NCI-H128 (cell line): ENCODE measurements around the gene NOD1.
"Not testable (repeated sequence)": the region's sequence is repeated elsewhere in the genome, so short reads cannot be mapped to it uniquely, and the experiment has no call there.

Experiments
- DNase-seq: peaks from one replicate; lab custom pipeline; 2025; ENCODE audit not compliant: unreplicated experiment; lab: John Stamatoyannopoulos, UW

NOD1 gene

GRCh38 chr7:30504301-30505173 is 26.0 kb upstream of the NOD1 start, which contains the start of gene GGCT:
GGCT (minus strand) TSS chr7:30504829; CDS start chr7:30504709, 120 bp downstream.
- peak; percentile 95 for DNase-seq

- no peak for DNase-seq
Observed at GRCh38 chr7:30503274-30504212, 25.0 kb upstream of the NOD1 start.

GRCh38 chr7:30502470-30503251 is 24.1 kb upstream of the NOD1 start:
- DNase-seq, result no peak

- no peak for DNase-seq
Observed at GRCh38 chr7:30501264-30501663, 22.7 kb upstream of the NOD1 start.

- no peak for DNase-seq
Observed at GRCh38 chr7:30493228-30493627, 14.6 kb upstream of the NOD1 start.

GRCh38 chr7:30491417-30491816 is 12.8 kb upstream of the NOD1 start:
- DNase-seq, result no peak

- DNase-seq, result no peak
Observed at GRCh38 chr7:30487371-30487770, 8.8 kb upstream of the NOD1 start.

GRCh38 chr7:30485667-30486066 is 7.1 kb upstream of the NOD1 start:
- no peak for DNase-seq

- DNase-seq, result not testable (repeated sequence)
Observed at GRCh38 chr7:30481416-30481815, 2.8 kb upstream of the NOD1 start.

GRCh38 chr7:30479202-30480120 is 877 bp upstream of the NOD1 start:
- DNase-seq, result no peak

- peak; percentile 34 for DNase-seq
Observed at GRCh38 chr7:30476459-30477145, 2.0 kb downstream of the NOD1 start.

GRCh38 chr7:30475580-30475979 is 3.0 kb downstream of the NOD1 start:
- no peak for DNase-seq

GRCh38 chr7:30474893-30475292 is 3.7 kb downstream of the NOD1 start:
- DNase-seq, result no peak

- DNase-seq, result no peak
Observed at GRCh38 chr7:30474485-30474884, 4.1 kb downstream of the NOD1 start.

- DNase-seq, result no peak
Observed at GRCh38 chr7:30473903-30474302, 4.7 kb downstream of the NOD1 start.

- DNase-seq, result no peak
Observed at GRCh38 chr7:30472784-30473775, 5.5 kb downstream of the NOD1 start.

- no peak for DNase-seq
Observed at GRCh38 chr7:30472081-30472783, 6.4 kb downstream of the NOD1 start.
